Raji (cell line): ENCODE data around the gene CACNB2.

Source experiments
- POLR2A ChIP-seq: IDR thresholded peaks from 2 replicates; pipeline ENCODE4 v1.6.1; 2011; ENCODE audit warnings: low read depth, low read length, control low read depth; ENCODE audit not compliant: insufficient read depth

Gene CACNB2

DNA sequence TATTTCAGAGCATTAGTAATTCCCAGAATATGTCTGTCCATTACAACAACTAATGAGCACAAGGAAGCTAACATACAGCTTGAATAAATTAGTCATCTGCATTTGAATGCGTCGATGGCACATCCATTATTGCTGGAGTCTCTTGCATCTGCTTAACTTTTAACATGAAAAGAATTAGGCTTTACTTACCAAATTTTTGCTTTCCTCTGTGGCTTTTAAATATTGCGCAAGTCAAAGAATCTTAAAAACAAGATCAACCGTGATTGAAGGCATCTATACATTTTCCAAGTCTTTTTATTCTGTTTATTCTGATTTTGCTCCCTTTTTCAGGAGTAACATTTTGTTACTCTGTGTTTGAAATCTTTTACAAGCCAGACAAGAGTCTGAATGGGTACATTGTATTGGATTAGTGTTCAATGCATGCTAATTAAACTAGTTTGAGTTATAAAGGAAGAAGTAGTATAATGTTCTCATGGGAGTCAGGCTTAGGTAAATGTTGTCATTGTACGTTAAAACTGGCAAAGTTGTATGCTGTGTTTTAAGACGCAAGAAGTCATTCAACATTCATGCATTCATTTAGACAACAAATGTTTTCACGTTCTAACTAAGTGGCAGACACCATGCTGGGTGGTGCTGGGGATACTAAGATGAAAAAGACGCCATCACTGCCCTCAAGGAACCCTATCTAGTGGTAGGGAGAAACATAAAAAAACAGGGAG, 4.0 kb upstream of the CACNB2 start:
- TF ChIP-seq POLR2A = no peak

DNA sequence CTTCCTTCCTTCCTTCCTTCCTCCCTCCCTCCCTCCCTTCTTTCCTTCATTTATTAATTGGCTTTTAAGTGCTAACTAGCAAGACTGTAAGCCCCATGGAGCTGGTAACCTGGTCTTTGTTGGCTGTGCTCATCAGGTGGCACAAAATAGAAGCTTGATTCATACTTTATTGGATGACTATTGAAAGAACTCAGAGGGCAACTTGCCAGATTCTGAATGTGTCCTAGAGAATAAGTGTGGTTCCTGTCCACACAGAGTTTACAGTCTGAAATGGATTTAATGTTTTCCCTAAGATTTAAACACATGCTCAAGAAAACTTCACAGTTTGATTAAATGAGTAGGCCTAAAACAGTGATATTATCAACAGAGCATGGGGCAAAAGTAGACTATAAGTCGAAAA, 3.1 kb upstream of the CACNB2 start:
- no peak for TF ChIP-seq POLR2A

DNA sequence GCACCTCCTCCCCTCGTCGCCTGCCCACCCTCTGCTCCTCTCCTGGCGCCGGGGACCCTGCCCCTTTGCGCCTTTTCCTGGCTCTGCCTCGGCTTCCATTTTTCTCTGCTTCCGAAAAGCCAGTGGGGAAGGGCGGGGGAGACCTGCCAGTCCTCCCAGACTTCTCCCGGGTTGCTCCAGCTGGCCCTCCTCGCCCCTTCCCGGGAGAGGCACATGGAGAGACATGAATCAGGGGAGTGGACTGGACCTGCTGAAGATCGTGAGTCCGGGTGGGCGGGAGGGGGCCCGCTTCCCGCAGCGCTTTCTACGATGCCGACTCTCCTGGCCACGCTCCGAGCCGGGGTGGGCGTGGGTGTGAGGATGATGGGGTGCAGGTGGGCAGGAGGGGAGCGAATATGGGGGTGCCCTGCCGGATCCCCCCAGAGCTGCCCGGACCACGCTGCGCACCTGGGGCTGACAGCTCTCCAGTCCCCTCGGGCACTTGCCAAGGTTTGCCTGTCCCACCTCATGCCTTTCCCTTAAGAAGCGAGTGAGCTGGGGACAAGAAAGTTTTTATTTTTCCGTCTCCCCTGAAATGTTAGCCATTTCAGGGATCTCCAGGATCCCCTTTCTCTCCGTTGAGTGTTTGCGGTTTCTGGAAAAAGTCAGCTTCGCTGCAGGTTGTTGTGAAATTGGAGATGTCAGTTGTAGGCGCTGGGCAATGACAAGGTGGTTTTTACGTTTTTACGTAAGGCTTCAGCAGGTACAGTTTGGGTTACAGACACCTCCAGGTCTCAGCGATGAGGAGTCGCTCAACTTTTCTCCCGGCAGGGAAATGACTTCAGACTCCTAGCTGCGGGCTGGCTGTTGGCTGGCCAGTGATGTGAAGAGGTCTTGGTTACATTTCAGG, 977 bp downstream of the CACNB2 start:
- TF ChIP-seq POLR2A = no peak

DNA sequence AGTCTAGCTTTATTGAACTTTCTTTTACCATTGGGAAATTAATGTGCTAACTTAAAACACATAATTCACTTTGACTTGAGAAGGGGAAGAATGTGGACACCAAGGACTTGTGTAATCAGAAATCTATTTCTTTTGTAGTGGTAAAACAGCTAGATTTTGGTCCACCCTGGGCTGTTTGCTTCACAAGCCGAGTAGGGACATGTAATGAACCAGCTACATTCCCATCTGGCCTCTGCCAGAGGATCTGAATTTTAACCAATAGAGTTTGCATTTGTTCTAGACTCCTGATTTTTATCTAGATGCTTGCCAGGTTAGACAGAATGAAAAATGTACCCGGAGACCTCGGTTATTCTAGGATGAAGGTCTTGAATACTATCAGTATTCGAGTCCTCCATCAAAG, 1.9 kb downstream of the CACNB2 start:
- no peak for TF ChIP-seq POLR2A

DNA sequence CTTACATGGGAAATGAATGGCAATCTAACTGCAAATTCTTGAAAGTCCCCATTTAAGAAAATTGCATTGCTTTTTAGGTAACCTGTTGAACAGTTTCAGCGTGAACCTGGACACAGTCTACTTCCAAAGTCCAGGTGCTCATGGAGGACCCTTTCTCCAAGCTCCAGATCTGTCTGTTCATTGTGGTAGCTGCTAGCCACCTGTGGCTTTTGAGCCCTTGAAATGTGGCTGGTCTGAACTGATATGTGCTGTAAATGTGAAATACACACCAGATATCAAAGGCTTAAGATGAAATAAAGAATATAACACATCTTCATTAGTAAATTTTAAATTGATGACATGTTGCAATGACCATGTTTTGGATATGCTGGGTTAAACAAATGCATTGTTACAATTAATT, 4.2 kb downstream of the CACNB2 start:
- TF ChIP-seq POLR2A = no peak

DNA sequence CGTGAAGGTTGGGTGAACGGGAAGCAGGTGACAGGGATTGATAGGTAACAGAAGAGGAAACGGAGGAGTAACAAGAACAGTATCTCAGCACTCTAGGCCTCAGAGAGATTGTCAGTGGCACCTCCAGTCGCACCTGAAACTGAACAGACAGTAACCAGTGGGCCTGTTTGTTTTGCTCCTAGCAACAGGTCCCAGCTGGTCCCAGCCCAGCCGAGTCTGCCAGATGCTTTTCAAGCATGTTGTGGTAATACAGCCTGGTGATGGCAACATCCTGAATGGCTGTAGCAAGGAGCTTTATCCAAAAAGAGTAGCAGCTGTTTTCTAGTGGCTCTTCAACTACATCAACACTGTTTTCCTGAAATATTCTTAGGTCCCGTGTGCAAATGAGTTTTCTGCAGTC, 4.7 kb downstream of the CACNB2 start:
- TF ChIP-seq POLR2A = no peak

DNA sequence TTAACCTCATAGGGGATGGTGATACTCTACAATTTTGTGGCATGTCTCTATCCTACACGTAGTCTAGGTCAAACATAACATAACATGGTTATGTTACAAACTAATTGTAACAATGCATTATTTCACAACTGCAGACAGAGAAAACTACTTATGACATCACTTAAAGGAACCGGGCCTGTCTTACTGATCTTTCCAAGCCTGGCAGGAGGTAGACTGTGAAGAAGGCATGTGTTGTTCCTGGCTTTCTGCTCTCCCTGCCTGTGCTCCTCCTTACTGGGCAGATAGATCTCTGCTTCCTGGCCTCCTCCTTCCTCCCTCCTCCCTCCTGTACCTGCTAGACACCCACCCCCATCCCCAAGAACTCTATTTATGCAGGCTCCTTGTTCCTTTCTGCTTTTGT, 5.4 kb downstream of the CACNB2 start:
- no peak for TF ChIP-seq POLR2A

DNA sequence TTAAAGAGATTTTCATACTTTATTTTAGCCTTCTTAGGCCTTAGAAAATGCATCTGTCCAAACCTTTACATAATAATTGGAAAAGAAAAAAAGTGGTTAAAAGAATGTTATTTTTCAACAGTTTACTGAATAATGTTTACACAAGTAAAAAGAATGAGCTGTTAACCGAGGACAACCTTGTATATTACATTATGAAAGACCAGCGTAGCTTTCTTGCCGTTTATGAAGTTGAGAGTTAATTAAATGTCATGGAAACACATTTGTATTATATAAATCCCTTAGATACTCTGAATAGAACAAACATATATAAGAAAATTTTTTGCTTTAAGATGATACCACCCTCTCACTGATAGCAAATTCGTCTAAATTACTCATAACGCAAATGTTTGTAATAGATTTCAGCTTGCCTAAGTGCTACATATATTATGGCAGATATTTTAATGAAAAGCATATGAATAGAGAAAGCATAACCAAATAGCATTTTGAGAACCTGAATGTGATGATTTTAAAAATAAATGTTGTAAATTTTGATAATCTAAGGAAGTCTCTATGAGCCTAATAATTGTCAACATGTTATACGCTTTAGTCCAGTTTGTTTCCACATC, 9.1 kb downstream of the CACNB2 start:
- no peak for TF ChIP-seq POLR2A

DNA sequence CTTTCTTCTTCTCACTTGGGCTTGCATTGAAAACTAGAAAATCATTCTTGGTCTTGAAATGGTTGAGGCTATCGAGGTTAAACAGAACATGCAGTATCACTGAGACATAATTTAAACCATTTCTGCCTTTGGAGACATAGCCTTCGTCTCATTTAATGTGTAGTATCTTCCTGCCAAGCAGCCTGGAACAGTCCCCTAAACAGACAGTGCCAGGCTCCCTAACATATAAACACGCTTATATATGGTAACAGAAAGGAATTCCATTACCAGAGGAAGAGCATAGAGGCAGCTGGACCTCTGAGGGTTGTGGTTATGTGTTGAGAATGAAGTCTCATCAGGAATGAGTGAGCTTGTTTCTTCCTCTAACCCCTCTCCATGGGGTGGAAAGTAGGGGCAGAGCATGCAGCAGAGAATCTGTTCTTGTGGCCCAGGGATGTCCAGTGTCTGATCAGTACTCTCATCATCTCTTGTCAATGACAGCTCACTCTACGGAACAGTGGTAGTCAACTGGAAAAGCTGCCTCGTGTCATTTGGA, 11.2 kb downstream of the CACNB2 start:
- no peak for TF ChIP-seq POLR2A

DNA sequence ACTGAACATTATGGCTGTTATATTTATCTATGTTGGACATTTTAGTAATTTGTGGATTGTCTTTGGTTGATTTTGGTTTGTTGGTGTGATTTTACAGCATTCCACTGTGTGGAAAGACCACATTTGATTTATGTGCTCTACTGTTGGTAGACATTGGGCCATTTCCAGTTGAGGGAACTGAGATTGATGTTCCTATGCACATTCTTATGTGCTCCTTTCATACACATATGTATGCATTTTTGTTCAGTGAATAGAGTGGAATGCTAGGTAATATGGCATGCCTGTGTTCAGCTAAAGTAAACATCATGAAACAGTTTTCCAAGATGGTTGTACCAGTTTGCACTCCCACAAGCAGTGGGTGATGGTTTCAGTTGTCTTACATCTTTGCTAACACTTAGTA, 15.1 kb downstream of the CACNB2 start:
- TF ChIP-seq POLR2A = no peak

DNA sequence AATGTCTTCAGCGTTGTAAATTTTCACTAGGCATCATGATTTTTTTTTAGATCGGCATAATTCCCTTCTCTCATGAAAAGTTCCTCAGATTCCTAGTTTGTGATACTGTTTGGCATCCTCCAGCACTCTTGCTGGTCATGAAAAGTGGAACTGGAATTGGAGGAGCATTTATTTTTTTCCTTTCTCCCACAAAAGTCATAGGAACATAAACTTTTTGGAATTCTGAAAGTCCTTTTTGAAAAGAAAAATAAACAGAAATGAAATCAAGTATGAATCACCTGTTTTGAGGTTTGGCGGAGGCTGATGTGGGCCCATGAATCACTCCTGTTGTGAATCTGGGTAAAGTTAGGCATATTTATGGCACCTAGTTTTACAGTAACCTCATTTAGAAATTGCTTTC, 17.7 kb downstream of the CACNB2 start:
- no peak for TF ChIP-seq POLR2A

DNA sequence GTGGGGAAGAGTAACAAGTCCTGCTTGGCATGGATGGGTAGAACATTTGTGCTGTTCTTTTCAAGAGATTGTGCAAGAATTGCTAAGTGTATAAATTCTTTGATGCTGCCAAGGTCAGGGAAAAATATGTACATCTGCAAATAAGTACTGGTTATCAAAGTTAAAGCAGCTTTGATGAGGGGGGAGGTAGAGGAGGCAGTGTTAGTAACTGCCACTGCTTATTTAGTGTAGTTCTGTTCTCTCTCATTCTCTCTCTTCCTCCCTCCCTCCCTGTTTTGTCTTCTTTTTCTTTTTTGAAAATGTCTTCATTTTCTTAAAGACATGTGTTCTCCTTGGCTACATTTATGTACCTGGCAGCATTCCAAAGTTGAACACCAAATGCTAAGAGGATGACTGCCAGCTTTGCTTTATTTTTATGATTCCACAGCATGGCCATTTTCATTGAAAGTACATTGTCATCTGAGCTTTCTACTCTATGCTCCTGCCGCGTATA, 18.6 kb downstream of the CACNB2 start:
- TF ChIP-seq POLR2A = no peak

DNA sequence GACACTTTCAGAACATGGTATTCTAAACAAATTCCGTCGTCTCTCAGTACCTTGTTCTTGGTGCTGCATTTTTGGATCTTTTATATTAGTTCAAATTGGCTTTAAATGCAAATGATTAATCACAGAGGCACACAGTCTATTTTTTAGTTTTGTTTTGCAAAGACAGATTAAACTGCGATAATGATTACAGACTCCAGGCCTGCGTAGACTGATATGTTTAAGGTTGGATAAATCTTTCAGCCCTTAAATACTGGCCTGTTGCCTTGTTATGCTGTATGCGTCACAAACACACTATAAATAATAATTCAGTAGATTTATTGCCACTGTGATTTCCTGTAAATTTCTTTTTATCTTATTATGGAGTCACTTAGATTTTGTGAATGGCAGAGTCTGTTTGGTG, 19.3 kb downstream of the CACNB2 start:
- TF ChIP-seq POLR2A = no peak

DNA sequence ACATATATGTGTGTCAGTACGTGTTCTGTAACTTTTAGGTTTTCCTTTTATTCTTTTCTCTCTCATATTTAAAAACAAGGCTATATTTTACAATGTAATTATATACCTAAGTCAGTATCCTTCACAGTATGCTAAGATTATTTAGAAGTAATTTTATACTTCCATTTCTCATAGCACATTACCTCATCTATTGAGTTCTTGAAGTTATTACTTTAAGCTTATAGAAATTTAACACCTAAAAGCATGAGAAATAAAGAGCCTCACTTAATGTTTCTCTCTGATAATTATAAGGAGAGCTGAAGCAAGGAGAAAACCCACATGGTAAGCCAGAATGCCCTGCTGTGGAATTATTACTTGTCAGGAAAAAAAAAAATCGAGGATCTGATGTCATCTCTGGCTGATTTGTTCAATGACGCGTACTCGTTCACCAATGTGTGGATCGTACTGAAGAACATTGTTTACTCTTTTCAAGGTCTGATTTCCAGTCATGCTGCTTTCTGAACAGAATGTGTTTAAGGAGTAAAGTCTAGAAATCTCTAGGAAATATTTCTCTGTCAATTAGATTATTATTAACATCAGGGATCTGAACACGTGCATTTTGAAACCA, 21.9 kb downstream of the CACNB2 start:
- no peak for TF ChIP-seq POLR2A

DNA sequence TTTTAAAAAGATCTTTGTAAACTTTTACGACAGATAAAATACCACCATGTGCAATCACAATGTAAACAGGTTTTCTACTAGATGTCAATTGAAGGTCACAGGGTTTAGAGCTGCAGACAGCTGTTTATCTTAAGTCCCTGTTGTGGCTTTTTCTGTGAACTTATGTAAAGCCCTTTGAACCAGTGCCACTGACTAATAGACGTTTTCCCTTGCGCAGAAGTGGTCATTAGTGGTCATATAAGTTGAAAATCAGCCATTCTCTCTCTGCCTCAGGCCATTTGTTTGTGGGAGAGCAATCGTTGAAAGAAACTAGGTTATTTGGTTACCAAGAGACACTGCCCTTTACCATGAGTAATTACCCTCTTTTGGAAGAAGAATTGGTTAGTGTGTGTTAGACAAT, 23.9 kb downstream of the CACNB2 start:
- TF ChIP-seq POLR2A = no peak
